G401 (cell line): ENCODE results near the gene CALD1. TPM values are rescaled to one million over a fixed set of nuclear protein-coding genes. Genes with fewer than 3 reads are reported as not detected.

Experiments
- DNase-seq: peaks from one replicate; pipeline ENCODE4 v3.0.0-alpha.2; 2015; ENCODE audit warnings: low spot score
- in situ Hi-C: cut with HindIII; loops from 2 replicates; pipeline ENCODE4 v1.10.0; 2016; ENCODE audit warnings: low sequenced_read_pairs, mixed read lengths
- total RNA-seq: library from RNA; depleted of rRNA; stranded (reverse); fragments of >200 nt; shearing (Covaris generic); gene quantifications from 2 replicates; pipeline ENCODE4 v1.2.3, GENCODE V29; 2014

Gene CALD1
- total RNA-seq, 1 experiment from 2014 or later, result 1.9 TPM

DNA sequence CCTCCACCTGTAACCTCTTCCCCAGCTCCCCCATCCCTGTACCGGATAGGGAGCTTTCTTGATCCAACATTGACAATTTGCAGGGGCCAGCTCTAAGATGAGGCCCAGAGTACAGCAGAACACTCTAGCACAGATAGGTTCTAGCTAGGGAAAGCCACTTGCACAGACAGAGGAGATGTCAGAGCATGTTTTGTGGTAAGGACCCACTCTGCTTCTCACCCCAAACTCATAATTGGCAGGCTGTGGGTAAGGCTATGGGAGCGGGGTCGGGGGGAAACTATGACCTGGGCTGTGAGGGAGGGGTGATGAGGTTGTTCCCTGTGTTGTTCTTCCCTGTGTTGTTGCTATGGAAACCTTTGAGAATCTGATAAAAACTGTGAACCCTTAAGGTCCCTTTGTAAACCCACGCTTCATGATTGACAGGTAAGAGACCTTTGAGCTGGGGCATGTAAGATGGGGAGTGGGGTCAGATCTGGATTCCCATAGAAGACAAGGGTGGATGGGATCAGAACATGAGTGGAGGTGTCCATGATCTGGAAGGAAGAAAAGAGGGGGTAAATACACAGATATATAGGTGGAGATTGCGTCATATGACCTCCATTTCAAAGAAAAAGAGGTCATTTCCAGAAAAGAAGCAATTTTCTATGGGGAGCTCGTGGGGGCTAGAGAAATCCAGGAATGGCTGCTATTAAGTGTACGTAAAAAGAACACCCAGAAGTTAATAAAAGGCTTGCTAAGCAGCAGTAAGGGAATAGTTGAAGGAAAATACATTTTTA is 4.0 kb downstream of the CALD1 start:
- in situ Hi-C loops, result no loop called here
- no peak for DNase-seq

DNA sequence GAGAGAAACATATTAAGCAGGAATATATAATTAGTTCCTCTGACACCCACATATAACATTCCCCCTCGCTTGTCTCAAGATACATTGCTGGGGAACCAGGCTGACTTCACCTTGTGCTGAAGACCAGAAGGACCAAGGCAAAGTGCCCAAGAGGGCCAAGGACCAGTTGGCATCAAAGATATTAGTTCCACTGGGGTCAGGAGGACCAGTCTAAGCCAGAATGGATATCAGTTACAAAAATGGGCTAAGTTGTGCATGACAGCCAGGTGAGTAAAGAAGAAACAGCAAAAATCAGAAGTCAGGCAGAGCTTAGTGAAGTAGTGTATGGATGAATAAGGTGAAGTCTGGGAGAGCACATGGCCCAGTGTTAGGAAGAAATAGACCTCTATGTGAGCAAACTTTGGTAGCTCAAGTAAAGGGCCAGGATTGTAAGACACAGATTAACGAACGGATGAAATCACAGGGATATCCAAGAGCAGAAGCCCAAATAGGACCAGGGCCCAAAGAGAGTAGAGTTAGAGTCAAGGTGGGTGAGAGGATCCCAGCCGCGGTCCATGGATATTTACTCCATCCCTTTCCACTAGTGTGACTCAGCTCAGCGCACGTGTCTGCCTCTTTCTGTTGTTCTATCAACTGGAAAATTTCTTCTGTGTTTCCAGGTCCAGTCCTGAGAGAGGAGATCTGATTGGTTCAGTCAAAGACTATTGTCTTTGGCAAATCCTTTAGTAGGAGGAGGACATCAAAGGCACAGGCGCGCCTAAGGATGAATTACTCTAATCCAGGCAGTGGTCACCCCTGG is 5.0 kb downstream of the CALD1 start:
- in situ Hi-C loops, result no loop called here
- no peak for DNase-seq

DNA sequence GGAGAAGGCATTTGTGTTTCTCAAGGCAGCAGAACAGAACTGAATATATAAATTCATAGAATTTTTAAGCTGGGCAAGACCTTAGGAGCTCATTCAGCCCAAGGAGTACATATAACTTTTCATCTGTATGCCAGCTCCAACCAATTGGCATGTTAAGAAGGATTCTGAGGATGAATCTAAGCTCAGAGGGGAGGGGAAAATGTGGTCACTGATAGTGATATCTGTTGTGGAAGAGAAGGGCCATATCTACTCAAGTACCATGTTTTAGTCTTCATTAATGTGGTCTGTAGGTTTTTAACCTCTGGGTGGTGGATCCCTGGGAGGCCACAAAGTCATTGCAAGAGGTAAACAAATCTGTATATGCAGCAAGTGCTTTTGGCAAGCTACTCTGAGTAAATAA is 6.4 kb downstream of the CALD1 start:
- no peak for DNase-seq
- in situ Hi-C loops, result no loop called here

DNA sequence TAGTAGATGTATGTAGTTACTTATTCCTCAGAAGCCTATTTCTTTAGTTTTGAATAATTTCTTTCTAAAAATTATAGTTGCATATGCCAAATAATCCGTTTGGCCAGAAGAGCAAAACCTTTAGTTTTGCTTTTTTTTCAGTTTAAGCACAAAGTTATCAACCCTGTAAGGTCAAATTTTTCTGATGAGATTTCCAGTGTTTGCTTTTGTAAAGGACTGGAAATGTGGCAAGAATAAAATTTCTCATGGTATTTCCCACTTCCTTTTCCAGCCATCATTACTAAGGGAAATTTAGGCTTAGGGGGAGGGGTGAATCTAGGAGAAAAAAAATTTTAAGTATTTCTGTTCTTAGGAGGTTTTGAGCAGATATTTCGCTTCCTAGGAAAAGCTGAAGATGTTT is 7.6 kb downstream of the CALD1 start:
- in situ Hi-C loops, result no loop called here
- no peak for DNase-seq

DNA sequence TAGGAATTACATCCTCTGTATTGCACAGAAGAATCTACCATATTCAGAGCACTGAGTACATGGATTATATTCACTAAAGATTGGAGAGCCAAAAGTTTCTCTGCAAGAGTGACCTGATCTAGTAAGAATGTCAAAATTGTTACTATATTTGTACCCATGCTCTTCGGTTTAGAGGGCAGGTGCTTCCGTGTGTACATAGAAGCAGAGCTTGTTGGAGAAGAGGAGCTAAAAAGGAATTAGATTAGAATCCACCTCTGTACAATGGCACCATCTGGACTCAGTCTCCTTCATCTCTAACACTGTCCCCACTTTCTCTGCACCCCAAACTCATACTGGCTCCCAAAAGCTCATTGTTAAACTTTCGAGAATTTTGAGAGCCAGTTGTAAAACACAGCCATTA is 8.3 kb downstream of the CALD1 start:
- DNase-seq, result no peak
- in situ Hi-C loops, result no loop called here

DNA sequence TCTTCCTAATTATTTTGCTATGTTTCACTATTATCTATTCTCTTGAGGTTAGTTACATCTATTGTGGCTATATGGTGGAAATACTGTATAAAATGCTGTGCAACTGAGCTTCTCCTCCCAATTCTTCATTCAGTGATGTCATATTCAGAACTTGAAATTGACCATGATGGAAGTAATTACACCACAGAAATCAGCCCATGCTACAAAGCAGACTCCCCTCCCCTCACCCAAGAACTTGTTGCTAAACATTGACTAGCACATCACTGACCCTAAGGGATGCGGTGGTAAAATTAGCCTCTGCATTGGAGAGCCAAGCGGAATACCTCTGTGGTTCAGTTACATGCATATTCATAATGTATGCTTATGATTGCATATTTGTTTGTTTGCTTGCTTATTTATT is 8.8 kb downstream of the CALD1 start:
- in situ Hi-C loops, result no loop called here
- no peak for DNase-seq

DNA sequence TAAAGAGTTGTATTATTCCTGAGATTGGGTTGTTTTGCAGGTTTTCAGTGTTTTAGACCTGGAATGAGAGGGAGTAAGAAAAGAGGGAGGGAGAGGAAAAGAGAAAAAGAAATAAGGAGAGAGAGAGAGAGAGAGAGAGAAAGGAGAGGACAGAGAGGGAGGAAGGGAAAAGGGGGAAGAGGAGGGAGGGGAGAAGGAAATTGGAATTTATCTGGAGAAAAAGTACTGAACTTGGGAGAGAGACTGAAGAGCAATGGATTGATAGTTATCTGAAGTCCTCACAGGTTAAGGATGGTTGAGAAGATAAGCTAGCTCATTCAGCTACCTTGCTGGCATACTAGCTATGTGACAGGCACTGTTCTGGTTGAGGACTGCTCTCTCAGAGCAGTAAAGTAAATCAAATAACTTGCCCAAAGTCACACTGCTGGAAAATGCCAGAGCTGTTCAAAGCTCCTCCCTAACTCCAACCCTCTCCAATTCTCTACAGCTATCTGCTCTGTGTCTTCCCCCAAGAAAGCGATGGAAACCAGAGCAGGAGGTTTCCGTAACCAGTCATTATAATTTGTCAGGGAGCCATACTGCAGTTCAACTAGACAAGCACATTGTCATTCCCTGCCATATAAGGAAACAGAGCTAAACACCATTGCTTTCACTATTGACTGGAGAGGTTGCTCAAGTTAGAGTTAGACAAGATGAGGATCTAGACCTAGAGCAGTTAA is 10.7 kb downstream of the CALD1 start:
- DNase-seq, result no peak
- in situ Hi-C loops, result no loop called here

DNA sequence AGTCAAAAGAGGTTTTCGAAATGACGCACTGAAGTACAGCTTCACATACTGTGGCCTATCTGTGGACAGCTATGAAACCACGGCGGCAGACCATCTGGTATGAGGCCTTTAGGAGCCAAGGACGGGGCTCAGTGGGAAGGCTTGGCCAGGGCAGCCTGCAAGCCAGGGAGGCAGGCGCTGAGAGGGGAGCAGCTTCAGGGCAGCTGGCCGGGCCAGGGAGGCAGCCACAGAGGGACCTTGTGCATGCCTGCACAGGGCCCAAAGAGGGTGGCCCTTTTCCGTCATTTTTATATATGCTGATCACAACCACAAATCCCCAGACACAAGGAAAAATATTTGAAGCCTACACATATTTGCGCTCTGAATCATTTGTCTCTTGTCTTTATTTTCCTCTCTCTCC is 13.5 kb downstream of the CALD1 start:
- no peak for DNase-seq
- in situ Hi-C loops, result no loop called here

DNA sequence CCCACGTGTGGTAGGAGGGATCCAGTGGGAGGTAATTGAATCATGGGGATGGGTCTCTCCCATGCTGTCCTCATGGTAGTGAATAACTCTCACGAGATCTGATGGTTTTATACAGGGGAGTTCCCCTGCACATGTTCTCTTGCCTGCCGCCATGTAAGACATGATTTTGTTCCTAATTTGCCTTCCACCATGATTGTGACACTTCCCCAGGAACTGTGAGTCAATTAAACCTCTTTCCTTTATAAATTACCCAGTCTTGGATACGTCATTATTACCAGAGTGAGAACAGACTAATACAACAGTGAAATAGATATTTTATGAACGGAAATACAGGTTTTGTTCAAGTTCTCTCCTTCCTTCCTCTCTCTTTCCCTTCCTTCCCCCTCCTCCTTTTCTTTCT is 15.8 kb downstream of the CALD1 start:
- in situ Hi-C loops, result no loop called here
- DNase-seq, result no peak

DNA sequence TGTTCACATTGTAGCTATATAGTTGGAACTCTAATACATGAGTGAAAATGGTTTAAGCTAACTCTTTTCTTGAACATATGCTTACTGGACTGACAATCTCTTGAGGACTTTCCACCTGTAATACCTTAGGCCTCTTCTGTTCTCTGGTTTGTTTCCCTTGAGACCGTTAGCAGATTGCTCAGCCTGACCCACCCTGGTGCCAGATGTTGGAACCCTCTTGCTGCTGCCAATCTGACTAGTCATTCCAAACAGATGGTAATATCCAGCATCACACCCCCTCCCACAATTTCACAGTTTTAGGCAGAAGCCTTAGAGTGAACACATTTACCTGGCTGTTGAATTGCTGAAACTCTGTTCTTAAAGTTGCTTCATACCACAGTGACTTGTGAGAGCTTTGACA is 18.7 kb downstream of the CALD1 start:
- no peak for DNase-seq
- in situ Hi-C loops, result no loop called here

DNA sequence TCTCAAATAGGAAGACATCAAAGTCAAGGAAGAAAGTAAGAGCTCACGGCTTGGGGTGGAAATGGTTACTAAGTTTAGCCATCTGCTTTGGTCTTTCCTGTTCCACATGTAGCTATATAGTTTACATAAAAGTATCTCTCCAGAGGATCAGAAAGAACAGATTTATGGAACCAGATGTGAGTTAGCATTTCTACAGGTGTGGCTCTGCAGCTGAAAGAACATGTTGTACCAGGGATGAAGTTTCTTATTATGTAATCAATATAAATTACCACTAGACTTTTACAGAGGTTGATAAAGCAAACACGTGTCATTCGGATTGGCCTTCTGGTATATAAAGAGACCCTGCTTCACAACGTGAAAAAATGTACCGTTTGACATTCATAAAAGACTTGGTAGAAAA is 19.9 kb downstream of the CALD1 start:
- DNase-seq, result no peak
- in situ Hi-C loops, result no loop called here

DNA sequence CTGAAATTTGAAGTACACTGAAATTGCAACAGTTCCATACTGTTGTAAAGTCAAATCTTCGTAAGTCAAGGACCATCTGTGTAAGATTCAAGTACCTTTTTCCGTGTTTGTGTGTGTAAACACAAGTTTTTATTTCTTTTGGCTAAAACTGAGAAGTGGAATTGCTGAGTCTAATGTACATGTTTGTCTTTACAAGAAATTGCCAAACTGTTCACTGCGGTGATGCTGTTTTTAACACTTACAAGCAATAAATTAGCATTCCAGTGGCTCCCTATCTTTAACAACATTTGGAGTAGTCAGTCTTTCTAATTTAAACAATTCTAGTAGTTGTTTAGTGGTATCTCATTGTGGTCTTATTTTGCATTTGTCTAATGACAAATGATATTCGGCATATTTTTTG is 23.3 kb downstream of the CALD1 start:
- DNase-seq, result no peak
- in situ Hi-C loops, result no loop called here

DNA sequence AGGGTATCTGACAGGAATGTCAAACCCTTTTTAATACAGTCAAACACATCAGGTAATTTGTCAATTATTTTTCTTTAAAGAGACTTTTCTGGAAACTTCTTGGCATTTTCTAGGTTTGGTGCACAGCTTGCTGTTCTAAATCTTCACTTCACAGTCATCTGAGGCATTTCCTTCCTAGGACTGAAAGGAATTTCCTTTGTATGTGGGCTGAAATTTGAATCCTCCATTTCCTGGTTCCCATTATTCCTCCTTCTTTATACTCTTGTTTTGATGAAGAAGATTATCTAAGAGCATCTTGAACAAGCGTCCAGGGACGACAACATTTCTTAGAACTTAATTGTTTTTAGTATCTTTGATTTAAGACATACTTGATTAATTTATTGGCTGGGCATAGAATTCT is 24.9 kb downstream of the CALD1 start:
- DNase-seq, result no peak

DNA sequence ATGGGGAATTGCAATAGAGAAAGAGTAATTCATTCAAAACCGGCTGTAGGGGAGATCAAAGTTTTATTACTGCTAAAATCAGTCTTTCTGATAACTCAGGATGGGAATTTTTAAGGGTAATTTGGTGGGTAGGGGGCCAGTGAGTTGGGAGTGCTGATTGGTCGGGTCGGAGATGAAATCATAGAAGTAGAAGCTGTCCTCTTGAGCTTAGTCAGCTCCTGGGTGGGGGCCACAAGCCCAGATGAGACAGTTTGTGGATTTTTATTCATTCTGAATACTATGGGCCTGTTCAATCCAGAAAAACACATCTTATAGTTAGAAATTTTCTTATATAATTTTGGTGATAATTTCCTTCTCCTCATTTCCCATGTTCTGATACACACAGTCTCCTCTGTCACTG is 25.4 kb downstream of the CALD1 start:
- in situ Hi-C loops, result no loop called here
- DNase-seq, result no peak

More for the DNA sequence above, 24.9 kb downstream of the CALD1 start:
- in situ Hi-C loops, result no loop called here

DNA sequence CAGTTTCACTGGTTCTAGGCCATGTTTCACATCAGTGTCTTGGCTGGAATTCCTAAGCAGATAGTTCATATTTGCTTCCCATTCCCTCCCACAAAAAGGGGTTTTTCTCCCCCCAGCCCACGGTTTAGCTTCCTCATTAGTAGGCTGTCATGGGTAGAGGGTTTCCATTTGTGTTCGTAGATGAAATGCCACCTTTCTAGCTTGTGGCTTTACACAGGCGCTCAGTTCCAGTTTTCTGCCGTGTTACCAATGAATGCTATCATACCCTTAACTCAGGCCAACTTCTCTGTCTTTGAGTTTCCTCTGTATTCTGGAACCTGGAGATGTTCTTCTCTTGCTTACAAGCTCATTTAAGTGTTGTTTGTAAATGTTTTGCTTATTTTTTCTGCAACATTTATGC is 26.8 kb downstream of the CALD1 start:
- in situ Hi-C loops, result no loop called here

DNA sequence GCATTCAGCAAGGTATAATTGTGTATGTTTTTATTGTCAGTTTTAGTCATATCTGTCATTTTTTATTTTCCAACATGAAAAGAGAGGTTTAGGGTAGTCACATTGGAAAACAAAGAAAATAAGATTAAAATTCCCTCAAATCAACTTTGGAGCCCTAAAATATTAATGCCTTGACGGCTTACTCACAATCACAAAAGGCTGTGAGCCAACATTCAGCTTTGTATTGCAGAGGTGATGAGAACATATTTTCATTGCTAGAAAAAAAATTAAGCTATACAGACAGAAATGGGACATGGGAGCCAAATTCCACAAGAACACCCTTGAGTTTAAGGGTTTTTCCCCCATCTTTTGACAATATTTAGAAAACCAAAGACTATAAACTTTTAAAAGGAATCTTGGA is 30.2 kb downstream of the CALD1 start:
- in situ Hi-C loops, result no loop called here
- no peak for DNase-seq

More for the DNA sequence above, 26.8 kb downstream of the CALD1 start:
- no peak for DNase-seq

DNA sequence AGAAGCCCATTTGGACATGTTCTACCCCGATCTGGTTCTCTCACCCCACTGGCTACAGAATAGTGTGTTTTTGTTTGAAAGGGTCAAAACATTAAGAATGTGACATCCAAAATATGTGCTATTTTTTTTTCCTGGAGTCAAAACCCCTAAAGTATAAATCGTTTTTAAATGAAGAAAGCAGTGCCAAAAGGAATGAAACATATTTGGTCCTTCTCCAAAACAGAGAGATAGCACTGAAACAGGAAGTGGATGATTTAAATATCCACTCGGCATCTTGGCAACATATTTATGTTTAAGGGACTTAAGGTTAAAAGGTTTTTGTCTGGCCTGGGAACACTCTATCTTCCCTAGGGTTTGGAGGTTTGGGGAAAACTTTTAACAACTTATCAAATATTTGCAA is 32.3 kb downstream of the CALD1 start:
- no peak for DNase-seq
- in situ Hi-C loops, result no loop called here

DNA sequence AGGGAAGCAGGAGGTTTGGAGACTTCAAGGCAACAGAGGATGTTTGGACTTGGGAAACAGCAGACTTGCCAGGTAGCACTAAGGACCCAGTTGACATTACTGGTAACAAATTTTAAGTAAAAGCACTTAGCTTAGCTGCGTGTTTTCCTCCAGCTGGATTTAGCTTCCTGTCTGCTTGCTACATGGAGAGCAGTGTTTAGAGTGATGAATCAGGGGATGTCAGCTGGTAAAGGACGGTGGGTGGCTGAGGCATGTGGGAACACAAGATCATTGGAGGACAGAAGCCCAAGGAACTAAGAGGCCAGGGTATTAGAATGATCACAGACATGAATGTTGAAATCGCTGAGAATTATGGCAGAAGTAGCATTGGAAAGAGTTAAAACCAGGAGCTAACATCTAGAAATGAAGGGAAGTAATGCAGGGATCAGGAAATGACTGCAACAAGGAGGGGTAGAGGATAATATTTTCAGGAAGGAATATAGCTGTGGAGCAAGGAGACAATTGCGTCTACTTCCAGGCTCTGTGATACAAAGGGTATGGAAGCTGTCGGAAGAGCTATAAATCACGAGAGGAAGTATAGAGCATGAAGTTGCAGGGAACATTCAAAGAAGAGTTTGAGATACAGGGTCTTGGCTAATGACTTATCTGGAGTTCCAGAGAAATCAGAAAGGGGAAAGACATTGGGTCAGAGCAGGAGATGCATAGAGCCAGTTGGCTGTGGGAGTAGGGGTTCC is 34.4 kb downstream of the CALD1 start:
- DNase-seq, result no peak
- in situ Hi-C loops, result no loop called here

DNA sequence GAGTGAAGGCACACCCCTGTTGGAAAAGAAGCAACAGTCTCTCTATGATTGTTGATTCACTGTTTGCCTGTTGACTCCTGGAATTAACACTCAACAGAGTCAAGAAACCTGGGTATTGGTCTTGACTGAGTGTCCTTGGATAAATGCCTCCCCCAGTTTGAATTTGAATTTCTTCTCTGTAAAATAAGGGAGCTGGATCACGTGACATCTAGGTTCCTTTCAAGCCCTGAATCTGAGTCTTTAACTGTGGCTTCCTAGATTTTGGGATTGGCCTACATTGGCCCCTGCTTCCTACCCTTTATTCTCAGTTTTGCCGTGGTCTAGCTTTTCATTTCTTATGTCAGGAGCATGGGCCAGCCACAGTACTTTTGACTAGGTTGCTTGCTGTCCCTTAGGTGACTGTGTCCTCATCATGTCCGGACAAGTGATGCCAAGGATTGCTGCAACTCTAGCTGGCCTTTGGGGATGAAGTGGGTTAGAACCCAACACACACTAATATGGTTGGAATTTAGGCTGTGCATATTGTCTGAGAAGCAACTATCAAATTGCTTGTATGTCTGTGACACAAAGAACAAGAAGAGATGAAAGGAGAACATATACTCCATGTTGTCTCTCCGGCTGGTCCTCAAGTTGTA is 35.4 kb downstream of the CALD1 start:
- in situ Hi-C loops, result no loop called here
- DNase-seq, result no peak
